A204.1 (cell line): ENCODE data around the gene ABCA3.
"Not testable (repeated sequence)": the region's sequence is repeated elsewhere in the genome, so short reads cannot be mapped to it uniquely, and the experiment has no call there.

Experiments
- FAIRE-seq: peaks from 2 replicates; lab custom pipeline; 2012; peaks lifted over from hg19 to GRCh38; lab: Jason Lieb, UNC

Gene ABCA3

DNA sequence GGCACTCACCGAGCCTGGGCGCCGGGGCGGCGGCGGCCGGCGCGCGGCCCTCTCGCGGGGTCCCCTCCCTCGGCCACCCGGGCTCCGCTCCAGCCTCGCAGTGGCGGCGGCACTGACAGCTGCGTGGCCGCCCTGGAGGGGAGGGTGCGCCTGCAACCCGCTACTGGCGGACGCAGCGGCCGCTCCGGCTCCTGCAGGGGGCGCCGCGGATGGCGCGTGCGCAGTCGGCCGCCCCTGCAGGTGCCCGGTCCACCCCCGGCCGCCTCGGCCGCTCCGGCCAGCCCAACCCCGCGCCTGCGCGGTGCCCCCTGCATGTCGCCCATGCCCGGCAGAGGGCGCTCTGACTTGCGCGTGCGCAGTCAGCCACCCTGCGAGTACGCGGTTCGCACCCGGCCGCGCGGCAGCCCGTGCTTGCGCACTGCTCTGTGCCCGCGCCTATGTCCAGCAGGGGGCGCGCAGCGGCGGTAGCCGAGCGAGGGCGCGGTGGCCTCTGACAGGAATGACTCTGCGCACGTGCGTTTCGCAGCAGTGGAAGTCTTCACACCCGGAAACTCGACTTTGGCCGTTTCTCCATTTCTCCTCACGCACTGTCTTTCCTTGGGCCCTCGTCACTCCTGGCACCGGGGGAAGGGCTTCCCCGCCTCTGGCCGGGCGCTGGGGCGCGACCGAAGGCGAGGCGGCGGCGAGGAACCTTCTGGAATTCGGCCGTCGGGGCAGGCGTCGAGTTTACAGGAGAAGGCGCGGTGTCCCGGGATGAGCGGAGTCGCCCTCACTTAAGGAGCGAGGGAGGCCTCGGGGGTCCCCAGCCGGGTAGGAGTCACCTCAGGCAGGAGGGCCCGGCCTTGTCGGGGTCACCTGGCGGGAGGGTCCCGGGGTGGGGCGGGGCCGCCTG, at the start of gene ABCA3:
Gene ABCA3 (minus strand): TSS at position 165 of the 892 bp plus-strand sequence. CDS start 14,262 bp downstream, outside the sequence.
- no peak for FAIRE-seq

DNA sequence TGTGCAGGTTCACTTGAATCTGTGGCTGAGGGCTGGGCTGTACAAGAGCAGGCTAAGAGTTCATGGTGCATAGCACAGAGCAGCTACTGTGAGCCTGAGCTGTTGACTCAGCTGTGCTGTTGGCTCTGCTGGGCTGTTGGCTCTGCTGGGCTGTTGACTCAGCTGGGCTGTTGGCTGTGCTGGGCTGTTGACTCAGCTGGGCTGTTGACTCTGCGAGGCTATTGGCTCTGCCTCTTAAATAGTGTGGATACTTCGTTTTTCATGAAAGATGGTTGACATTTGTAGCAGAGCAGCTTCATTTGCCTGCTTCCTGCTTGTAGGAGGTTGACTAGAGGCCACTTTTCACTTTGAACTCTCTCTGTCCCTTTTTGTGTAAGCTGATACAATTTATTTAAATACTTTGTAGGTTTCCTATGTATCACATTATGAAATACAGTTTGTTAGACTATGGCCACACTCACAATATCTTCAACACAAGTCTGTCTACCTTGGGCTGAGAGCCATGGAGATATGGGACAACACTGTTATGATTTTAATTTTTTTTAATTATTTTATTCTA, 48.4 kb upstream of the ABCA3 start:
- FAIRE-seq, result no peak

DNA sequence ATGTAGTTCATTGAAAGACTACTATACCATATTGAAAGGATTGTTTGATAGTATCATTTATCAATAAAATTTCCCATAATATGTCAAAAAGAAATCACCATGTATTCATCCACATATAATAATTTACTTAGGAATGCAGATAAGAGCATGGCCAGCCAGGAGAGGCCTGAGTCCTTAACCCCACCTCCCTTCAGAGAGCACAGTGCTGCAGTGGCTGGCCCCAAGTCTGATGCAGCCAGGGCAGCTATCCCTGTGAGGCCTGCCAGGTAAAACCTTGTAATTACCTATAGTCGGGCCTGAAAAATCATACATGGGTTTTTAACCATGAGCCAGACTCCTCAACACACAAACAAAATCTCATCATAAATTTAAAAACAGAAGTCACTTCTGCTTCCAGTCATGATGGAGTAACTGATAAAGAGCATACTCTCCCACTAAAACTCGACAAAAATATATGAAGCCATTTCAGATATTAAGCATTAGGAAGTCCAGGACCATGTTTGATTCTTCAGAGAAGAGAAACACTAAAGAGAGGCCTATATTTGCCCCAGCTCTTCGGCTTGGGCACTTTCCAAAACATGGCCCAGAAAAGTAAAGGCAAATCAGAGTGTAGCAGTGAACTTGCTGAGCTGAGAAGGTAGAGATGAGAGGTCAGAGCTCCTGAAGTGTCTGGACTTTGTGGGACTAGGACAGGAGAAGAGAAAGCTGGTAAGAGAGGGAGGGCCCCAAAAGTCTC, 47.8 kb upstream of the ABCA3 start:
- no peak for FAIRE-seq

DNA sequence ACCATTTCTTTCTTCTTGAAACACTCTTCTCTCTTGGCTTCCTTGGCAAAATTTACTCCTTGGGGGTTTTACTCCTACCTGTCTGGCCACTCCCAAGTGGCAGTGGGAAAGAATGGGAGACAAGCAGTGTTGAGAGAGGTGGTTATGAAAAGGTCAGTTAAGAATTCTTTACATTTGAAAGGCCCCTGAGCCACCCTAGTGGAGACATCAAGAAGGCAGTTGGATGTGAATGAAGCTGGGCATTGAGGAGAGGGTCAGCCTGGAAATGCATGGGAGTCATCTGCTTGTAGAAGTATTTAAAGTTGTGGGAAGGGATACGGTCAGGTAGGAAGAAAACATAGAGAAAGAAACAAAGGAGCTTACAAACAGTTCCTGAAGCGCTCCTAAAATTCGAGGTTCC, 46.5 kb upstream of the ABCA3 start:
- FAIRE-seq, result no peak

DNA sequence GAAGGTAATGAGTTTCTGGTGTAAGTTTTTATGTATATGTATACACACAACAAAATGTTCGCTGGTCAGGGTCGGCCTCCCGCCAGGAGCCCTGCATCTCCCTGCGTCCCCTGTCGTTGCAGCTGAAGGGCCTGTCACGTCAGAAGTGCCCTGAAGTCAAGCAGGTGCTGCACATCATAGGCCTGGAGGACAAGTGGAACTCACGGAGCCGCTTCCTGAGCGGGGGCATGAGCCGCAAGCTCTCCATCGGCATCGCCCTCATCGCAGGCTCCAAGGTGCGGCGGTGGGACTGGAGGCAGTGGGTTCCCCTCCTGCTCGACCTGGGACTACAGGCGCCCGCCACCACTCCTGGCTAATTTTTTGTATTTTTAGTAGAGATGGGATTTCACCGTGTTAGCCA, 45.5 kb upstream of the ABCA3 start:
- FAIRE-seq, result not testable (repeated sequence)

DNA sequence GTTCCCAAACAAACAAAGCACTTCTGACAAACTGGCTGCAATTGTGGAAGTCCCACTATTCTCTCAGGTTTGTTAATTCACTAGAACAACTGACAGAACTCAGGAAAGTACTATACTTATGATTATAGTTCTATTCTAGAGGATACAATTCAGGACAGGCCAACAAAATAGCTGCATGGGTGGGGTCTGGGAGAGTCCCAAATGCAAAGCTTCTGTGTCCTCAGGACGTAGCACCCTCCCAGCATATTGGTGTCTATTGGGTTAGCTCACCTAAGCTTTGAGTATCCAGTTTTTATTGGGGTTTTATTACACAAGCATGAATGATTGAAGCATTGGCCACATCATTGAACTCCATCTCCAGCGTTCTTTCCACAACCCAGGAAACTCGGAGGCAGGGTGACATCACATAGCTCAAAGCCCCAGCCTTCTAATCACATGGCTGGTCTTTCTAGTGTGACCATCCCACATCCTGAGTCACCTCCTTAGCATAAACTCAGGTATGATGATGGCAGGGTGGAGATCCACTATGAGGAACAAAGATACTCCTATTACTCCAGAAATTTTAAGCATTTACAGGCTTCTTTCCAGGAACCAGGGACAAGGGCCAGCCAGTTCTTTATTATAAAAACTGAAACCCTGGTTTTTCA, 44.8 kb upstream of the ABCA3 start:
- no peak for FAIRE-seq

DNA sequence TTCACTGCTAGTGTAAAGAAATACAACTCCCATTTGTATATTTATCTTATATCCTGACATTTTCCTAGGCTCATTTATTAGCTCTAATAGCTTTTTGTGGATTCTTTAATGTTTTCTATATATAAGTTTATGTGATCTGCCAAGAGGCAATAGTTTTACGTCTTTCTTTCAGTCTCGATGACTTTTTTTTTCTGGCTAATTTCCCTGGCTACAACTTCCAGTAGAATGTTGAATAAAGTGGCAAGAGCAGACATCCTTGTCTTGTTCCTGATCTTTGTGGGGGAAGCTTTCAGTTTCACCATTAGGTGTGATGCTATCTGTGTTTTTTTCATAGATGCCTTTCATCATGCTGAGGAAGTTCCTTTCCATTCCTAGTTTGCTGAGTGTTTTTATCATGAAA, 43.9 kb upstream of the ABCA3 start:
- FAIRE-seq, result no peak

DNA sequence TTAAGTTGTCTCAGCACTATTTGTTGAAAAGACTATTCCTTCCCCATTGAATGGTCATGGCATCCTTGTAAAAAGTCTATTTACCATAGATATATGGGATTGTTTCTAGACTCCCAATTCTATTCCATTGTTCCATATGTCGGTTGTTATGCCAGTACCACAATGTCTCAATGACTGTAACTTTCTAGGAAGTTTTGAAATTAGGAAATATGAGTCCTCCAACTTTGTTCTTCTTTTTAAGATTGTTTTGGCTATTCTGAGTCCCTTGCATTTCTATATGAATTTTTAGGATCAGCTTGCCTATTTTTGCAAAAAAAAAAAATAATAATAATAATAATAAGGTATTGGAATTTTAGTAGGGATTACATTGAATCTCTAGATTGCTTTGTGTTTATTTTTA, 43.0 kb upstream of the ABCA3 start:
- FAIRE-seq, result no peak

DNA sequence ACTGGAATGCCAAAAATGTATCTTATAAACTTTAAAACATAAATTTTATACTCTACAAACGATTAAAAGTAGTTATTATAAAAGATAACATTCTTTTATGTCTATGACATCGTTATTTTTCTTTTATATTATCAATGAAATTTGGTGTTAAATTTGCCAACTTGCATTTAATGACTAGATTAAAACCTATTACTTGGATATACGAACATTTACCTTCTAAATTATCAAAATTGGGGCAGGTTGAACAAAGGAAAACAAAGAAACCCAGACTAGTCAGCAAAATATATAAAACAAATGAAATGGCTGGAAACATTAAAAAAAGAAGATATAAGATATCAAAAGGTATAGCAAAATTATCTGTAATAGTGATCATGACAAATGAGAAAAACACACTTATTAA, 34.1 kb upstream of the ABCA3 start:
- FAIRE-seq, result peak; percentile 65

DNA sequence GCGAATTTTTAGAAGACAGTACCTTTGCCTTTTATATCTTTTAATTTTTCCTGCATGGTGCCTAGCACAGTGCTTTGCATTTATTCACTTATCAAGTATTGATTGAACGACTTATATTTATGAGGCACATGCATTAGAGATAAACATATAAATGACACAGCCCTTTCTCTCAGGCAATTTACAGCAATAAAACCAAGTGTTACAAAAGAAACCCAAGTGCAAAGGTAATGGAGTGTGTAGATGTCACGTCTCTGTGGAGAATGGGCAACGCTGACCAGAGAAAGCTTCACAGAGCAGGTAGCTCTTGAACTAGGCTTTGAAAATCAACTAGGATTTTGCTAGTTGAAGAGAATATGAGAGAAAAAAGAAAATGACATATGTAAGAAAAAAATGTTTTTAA, 32.6 kb upstream of the ABCA3 start:
- FAIRE-seq, result no peak

DNA sequence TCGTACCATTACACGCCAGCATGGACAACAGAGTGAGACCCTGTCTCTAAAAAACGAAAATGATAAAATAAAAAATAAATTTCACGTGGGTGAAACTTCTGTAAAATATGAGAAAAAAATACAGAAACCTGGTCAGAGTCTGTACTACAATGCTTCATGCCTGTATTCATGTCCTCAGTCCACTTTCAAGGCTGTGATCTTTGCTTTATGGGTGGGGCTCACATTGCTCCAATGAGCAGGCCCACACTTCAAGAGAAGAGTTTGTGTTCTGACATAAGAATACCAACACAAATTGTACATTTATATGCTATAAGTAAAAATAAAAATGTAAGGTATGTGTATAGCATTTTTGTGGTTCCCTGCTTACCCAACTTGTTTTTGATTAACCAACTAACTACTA, 32.2 kb upstream of the ABCA3 start:
- FAIRE-seq, result no peak

DNA sequence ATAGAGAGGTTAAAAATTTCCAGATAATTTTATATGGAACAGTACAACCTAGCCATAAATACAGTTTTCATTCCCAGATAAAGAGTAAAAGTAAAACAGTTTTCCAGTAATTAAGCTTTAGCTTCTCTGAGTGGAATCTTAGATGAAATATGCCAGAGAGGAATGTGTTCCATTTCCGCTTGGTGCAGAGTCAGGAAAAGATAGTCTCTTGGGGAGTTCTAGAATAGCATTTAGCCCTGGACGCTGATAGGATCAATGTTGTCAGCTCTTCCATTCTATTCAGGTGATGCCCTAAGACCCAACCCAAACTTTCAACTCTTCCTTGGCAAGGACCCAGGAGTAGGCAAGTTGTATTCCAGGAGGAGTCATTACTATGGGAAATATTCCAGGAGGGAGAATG, 30.9 kb upstream of the ABCA3 start:
- FAIRE-seq, result no peak

DNA sequence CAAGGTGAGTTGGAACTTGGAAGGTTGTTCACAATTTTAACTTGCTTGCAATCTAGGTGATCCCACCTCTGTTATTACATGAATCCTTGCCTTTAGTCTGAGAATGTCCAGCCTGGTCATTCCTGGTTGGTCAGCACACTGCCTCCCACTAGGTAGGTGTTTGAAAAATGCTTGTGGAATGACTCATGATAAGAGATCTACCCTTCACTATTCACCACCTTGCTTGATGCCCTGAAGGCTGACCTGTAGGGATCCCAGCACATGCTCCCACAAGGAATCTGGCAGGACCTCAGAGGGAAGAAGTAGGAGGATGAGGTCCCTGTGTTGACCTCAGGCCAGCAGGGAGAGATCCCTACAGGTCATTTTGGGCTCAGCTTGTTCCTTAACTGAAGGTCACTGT, 30.2 kb upstream of the ABCA3 start:
- no peak for FAIRE-seq

DNA sequence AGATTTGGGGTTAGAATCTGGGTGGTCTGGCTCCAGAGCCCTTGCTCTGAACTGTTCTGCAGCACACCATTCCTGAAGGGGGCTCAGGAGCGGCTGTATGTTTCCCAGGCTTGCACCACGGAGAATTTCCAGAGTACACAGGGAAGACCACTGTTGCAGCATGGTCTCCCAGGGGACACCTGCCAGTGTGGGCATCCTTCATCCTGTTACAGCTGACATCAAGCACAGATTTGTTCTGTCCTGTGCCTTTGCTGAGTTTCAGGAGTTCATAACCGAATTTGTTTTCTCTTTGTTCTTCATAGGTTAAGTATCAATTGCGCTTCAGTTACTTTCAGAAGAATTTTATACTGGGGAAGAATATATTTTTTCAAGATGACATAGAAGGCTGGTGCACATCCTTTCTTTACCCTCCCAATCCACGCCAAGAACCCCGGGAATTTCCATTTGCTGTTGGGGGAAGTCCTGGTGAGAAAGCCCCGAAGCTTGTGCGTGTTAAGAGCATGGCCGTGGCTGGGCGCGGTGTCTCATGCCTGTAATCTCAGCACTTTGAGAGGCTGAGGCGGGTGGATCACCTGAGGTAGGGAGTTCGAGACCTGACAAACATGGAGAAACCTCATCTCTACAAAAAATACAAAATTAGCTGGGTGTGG, 26.3 kb upstream of the ABCA3 start:
- FAIRE-seq, result no peak

DNA sequence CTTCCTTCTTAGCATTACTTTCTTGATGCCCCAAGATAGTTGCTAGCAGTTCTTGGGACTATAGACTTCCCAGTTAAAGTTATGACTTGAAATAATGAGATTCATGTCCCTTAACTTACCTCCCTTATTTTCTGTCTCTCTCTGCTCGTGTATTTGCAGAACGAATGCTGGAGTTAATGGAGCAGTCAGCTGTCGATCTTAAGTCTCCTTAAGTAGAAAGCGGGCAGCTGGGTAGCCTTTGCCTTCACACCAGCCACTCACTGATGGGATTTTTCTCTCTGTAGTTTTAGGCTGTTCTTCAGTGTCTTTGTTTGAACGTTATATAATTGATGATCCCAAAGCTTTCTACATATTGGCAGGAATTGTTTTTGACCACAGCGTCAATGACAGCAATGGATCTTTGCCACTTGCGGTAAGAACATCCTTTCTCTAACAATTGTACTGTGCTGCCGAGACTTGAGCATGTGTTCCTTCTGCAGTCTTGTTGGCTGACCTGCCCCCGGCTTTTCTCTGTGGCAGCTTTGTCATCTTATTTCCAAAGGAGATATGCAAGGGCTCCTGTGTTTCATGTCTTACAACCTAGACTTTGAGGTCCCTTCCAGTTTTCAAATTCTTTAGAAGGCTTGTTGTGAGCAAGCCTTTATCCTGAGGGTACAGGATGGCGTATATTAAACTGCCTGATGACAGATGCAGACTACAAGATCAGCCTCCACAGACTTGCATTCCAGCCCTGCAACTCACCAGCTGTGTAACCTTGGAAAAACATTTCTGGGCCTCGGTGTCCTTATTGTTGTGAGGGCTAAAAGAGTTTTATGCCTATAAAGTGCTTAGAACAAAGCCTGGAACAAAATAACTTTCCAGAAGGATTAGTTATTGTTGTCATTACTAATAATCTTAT, 25.1 kb upstream of the ABCA3 start:
- no peak for FAIRE-seq

DNA sequence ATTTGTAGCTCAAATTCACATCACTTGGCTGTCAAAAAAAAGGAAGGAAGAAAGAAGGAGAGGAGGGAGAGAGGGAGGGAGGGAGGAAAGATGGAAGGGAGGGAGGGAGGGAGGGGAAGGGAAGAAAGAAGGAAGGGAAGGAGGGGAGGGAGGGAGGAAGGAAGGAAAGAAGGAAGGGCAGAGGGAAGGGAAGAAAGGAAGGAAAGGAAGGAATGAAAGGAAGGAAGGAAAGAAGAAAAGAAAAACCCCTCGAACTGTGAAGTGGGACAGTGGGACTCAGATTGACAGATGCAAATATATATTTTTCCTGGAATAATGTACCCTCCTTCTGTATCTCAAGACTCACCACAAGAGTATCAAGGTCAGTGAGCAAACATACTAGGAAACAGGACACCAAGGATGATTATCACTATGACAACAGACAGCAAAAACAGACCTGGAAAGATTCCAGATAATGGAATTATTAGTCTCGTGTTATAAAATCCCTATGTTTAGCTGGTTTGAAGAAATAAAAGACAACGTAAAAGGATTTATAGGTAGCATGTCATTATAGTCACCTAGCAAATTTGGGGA, 24.2 kb upstream of the ABCA3 start:
- no peak for FAIRE-seq

DNA sequence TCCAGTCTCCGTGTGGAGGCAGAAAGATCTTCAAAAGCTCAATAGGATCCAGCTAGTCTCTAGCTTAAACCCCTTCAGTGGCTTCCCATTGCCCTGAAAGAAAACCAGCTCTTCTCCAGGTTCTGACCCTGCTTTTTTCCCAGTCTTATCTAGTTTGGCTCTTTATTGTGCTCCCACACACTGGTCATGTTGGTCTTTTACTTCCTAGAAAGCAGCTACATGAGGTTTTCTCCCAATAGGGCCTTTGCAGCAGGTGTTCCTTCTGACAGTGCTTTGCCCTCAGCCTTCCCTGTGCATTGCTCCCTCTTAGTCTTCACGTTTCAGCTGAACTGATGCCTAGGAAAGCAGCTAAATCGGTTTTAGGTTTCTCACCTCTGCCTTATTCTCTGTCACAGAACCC, 21.7 kb upstream of the ABCA3 start:
- FAIRE-seq, result no peak

DNA sequence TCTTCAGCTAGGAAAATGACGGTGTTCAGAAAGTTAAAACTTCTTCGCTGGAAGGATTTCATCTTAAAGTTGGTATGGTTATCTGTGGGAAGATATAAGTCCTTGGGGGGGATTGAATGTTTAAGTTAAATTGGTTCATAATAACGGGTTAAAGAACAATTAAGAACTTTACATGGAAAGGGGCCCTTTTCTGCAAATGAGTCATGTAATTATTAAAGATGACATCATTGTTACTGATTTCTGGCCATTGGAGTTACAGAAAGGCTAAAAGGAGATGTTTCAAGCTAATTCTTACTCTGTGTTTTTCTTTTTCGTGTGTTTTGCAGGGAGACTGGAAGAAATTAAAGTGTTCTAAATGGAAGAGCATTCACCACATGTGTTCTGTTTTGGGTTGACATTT, 20.6 kb upstream of the ABCA3 start:
- FAIRE-seq, result no peak

DNA sequence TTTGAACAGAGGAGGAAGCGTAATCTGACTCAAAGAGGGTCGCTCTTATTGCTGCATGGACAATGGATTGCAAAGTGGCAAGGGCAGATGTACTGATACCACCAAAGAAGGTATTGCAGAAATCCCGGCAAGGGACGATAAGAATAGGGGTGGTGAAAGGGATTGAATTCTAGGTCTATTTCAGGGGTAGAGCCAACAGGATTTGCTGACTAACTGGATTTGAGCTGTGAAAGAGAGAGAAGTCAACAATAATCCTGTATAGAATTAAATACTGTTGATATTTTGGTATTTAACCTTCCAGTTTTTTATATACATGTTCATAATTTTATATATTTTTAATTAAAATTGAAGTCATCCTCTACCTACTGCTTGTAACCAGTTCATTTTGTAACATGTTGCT, 19.4 kb upstream of the ABCA3 start:
- no peak for FAIRE-seq

DNA sequence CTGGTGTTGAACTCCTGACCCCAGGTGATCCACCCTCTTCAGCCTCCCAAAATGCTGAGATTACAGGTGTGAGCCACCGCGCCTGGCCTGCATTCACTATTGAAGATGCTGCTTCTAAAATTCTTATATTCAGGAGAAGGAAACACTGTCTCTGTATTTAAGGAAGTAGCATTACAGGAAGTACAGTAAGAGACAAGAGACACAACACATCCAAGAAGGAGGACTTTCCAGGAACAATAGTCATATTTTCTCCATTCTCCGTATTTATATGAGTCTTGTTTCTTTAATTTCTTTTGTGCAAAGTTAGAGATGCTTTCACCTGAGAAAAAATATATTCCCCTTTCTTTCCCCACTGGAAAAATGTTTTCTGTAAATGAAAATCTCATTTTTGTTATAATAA, 18.3 kb upstream of the ABCA3 start:
- no peak for FAIRE-seq

DNA sequence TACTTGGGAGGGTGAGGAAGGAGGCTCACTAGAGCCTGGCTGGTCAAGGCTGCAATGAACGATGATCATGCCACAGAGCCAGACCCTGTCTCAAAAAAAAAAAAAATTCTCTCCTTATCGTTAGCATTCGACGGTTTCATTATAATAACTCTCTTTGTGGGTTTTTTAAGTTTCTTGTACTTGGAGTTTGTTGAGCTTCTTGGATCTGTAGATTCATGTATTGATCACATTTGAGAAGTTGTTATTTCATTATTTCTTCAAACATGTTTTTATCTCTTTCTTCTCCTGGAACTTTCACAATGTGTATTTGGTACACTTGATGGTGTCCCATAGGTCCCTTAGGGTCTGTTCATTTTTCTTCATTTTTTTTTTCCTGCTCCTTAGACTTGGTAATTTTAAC, 16.8 kb upstream of the ABCA3 start:
- no peak for FAIRE-seq
